Suprapubic skin (tissue), 3 donors: Measurements from ENCODE around the gene SCAMP1.

Experiments
- CTCF ChIP-seq, 2 donors: fragments of 200-600 bp in 1 of 2; fragments of 450-650 bp in 1 of 2; sonication (generic) in 1 of 2; IDR thresholded peaks; one replicate each; pipeline ENCODE4 v1.5.1; 2016 to 2019; ENCODE audit warnings: antibody characterized with exemption in 2 of 2, mild to moderate bottlenecking in 1 of 2, moderate library complexity in 1 of 2
- POLR2A ChIP-seq, 2 donors: fragments of 450-650 bp; IDR thresholded peaks; one replicate each; pipeline ENCODE4 v1.6.1; 2017; ENCODE audit warnings: antibody characterized with exemption in 2 of 2, mild to moderate bottlenecking in 2 of 2, moderate library complexity in 2 of 2

- TF ChIP-seq CTCF (IDR thresholded peaks at IDR 0.05): no peak
- TF ChIP-seq POLR2A (IDR thresholded peaks at IDR 0.05): no peak
Observed at GRCh38 chr5:78430866-78431265, 70.4 kb downstream of the SCAMP1 start.
